Measurements from ENCODE around the gene BMP6. TPM values are rescaled to one million over a fixed set of nuclear protein-coding genes. Genes with fewer than 3 reads are reported as not detected.
"Not testable (repeated sequence)": the region's sequence is repeated elsewhere in the genome, so short reads cannot be mapped to it uniquely, and the experiment has no call there.

The BMP6 gene
- polyA plus RNA-seq, 4 donors = 0.22 to 2.0 (median 0.94) TPM

DNA sequence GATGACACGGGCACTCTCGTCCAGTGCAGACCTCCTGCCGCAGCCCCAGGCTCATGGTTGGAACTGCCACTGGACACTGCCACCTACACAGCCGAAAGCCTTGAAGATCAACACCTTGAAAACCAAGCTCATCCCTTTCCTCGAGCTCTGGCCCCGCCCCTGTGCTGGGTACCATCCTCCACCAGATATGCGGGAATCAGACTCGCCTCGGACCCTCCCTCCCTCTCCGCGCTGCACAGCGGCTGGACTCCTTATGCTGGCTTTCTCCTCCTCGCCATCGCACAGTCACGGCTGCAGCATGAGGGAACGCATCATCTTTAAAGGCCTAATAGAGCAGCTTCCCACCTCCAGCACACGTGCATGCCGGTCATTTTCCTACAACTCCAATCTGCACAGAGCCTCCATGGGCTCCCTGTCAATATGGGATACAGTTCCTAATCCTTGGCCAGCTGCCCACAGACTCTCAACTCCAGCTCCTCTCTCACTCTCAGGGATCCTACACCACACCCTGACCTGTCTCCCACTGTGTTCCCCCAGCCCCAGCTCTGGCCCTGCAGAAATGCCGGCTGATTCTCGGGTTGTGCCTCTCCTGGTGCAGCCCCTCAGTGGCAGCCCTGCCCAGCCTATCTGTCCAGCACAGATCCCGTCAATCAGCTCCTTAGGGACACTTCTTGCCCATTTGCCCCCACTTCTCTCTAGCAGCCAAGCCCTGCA is 161.5 kb downstream of the BMP6 start:
- no peak overlapping the region for H3K27ac ChIP-seq (ENCODE audit: low read depth in 1 of 3, low read length in 2 of 3)
- H3K36me3 ChIP-seq (ENCODE audit: control insufficient read depth in 3 of 3, insufficient read depth in 2 of 3, low read depth in 1 of 3, low read length in 3 of 3) = peaks cover 14 to 70% (median 44%) of the 10 kb centered on the region in 3 donors
- DNase-seq (no peak), FAIRE-seq (no peak)
- WGBS, 3 donors = 94 to 97% (median 95%) methylated on average over 21 of the region's 21 CpGs
- no peaks in the 10 kb centered on the region for H3K4me1 ChIP-seq (ENCODE audit: control insufficient read depth in 3 of 3, insufficient read depth in 2 of 3, low read depth in 1 of 3, low read length in 2 of 3)
- no peak overlapping the region for H3K4me3 ChIP-seq (ENCODE audit: low read depth in 1 of 3, low read length in 3 of 3)
- no peaks in the 10 kb centered on the region for H3K9me3 ChIP-seq (ENCODE audit: control insufficient read depth in 2 of 2, insufficient read depth in 1 of 2, low read depth in 1 of 2, low read length in 1 of 2)
- no peaks in the 10 kb centered on the region for H3K27me3 ChIP-seq (ENCODE audit: control insufficient read depth in 3 of 3, insufficient read depth in 3 of 3, low read length in 3 of 3)

GRCh38 chr6:7888587-7889357 is 162.9 kb downstream of the BMP6 start:
- Histone ChIP-seq H3K27me3 (ENCODE audit: control insufficient read depth in 3 of 3, insufficient read depth in 3 of 3, low read length in 3 of 3) (no peaks in the 10 kb centered on the region), H3K36me3 (ENCODE audit: control insufficient read depth in 3 of 3, insufficient read depth in 2 of 3, low read depth in 1 of 3, low read length in 3 of 3) (peaks cover 18 to 73% (median 41%) of the 10 kb centered on the region in 3 donors), H3K4me3 (ENCODE audit: low read depth in 1 of 3, low read length in 3 of 3) (no peak overlapping the region), H3K4me1 (ENCODE audit: control insufficient read depth in 3 of 3, insufficient read depth in 2 of 3, low read depth in 1 of 3, low read length in 2 of 3) (no peaks in the 10 kb centered on the region), H3K9me3 (ENCODE audit: control insufficient read depth in 2 of 2, insufficient read depth in 1 of 2, low read depth in 1 of 2, low read length in 1 of 2) (no peaks in the 10 kb centered on the region), H3K27ac (ENCODE audit: low read depth in 1 of 3, low read length in 2 of 3) (no peak overlapping the region)
- WGBS, 3 donors = 93 to 95% (median 94%) methylated on average over 25 of the region's 25 CpGs
- FAIRE-seq (no peak), DNase-seq (no peak)

- H3K9me3 ChIP-seq (ENCODE audit: control insufficient read depth in 2 of 2, insufficient read depth in 1 of 2, low read depth in 1 of 2, low read length in 1 of 2) = no peaks in the 10 kb centered on the region
- DNase-seq (no peak), FAIRE-seq (no peak)
- H3K4me3 ChIP-seq (ENCODE audit: low read depth in 1 of 3, low read length in 3 of 3) = no peak overlapping the region
- no peaks in the 10 kb centered on the region for H3K27me3 ChIP-seq (ENCODE audit: control insufficient read depth in 3 of 3, insufficient read depth in 3 of 3, low read length in 3 of 3)
- no peaks in the 10 kb centered on the region for H3K4me1 ChIP-seq (ENCODE audit: control insufficient read depth in 3 of 3, insufficient read depth in 2 of 3, low read depth in 1 of 3, low read length in 2 of 3)
- WGBS, 3 donors = 85 to 92% (median 91%) methylated on average over 15 of the region's 15 CpGs
- H3K27ac ChIP-seq (ENCODE audit: low read depth in 1 of 3, low read length in 2 of 3) = no peak overlapping the region
- peaks cover 22 to 77% (median 34%) of the 10 kb centered on the region in 3 donors for H3K36me3 ChIP-seq (ENCODE audit: control insufficient read depth in 3 of 3, insufficient read depth in 2 of 3, low read depth in 1 of 3, low read length in 3 of 3)
Measured at GRCh38 chr6:7891078-7891872, 165.4 kb downstream of the BMP6 start.

DNA sequence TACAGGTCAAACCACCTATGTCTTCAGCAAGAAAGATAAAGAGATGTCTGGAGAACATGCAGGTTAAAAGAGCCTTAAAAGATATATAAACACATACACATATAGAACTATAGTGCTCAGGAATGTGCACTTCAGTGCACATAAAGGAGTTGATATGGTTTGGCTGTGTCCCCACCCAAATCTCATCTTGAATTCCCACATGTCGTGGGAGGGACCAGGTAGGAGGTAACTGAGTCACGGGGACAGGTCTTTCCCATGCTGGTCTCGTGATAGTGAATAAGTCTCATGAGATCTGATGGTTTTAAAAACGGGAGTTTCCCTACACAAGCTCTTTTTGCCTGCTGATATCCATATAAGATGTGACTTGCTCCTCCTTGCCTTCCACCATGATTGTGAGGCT is 166.5 kb downstream of the BMP6 start:
- H3K27ac ChIP-seq (ENCODE audit: low read depth in 1 of 3, low read length in 2 of 3); H3K9me3 ChIP-seq (ENCODE audit: control insufficient read depth in 2 of 2, insufficient read depth in 1 of 2, low read depth in 1 of 2, low read length in 1 of 2); DNase-seq; FAIRE-seq; H3K27me3 ChIP-seq (ENCODE audit: control insufficient read depth in 3 of 3, insufficient read depth in 3 of 3, low read length in 3 of 3); H3K4me1 ChIP-seq (ENCODE audit: control insufficient read depth in 3 of 3, insufficient read depth in 2 of 3, low read depth in 1 of 3, low read length in 2 of 3); H3K4me3 ChIP-seq (ENCODE audit: low read depth in 1 of 3, low read length in 3 of 3): not testable (repeated sequence)
- peaks cover 19 to 73% (median 29%) of the 10 kb centered on the region in 3 donors for H3K36me3 ChIP-seq (ENCODE audit: control insufficient read depth in 3 of 3, insufficient read depth in 2 of 3, low read depth in 1 of 3, low read length in 3 of 3)
- WGBS, 3 donors = 94 to 97% (median 96%) methylated on average over 4 of the region's 4 CpGs

DNA sequence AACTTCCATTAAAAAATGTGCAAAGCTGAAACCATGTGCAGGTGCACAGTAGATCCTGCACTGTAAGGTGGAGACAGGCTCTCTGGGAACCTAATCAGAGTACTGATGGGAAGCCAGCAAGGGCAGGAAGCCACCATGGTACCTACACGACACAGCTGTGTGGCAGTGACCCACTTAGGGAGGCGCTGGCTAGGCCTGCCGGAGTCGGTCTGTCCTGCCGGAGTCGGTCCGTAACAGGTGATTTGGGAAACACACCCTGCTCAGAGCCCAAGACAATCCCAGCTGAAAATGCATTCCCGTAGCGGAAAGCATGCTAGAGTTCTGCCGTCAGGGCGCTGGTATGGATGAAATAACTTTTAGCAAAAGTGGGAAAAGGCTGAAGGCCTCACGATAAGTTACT is 167.4 kb downstream of the BMP6 start:
- WGBS, 3 donors = 96 to 97% (median 96%) methylated on average over 12 of the region's 12 CpGs
- Histone ChIP-seq H3K4me1 (ENCODE audit: control insufficient read depth in 3 of 3, insufficient read depth in 2 of 3, low read depth in 1 of 3, low read length in 2 of 3) (no peaks in the 10 kb centered on the region), H3K27ac (ENCODE audit: low read depth in 1 of 3, low read length in 2 of 3) (no peak overlapping the region), H3K9me3 (ENCODE audit: control insufficient read depth in 2 of 2, insufficient read depth in 1 of 2, low read depth in 1 of 2, low read length in 1 of 2) (no peaks in the 10 kb centered on the region), H3K36me3 (ENCODE audit: control insufficient read depth in 3 of 3, insufficient read depth in 2 of 3, low read depth in 1 of 3, low read length in 3 of 3) (peaks cover 20 to 72% (median 29%) of the 10 kb centered on the region in 3 donors), H3K27me3 (ENCODE audit: control insufficient read depth in 3 of 3, insufficient read depth in 3 of 3, low read length in 3 of 3) (no peaks in the 10 kb centered on the region), H3K4me3 (ENCODE audit: low read depth in 1 of 3, low read length in 3 of 3) (no peak overlapping the region)
- no peak for FAIRE-seq
- no peak for DNase-seq

DNA sequence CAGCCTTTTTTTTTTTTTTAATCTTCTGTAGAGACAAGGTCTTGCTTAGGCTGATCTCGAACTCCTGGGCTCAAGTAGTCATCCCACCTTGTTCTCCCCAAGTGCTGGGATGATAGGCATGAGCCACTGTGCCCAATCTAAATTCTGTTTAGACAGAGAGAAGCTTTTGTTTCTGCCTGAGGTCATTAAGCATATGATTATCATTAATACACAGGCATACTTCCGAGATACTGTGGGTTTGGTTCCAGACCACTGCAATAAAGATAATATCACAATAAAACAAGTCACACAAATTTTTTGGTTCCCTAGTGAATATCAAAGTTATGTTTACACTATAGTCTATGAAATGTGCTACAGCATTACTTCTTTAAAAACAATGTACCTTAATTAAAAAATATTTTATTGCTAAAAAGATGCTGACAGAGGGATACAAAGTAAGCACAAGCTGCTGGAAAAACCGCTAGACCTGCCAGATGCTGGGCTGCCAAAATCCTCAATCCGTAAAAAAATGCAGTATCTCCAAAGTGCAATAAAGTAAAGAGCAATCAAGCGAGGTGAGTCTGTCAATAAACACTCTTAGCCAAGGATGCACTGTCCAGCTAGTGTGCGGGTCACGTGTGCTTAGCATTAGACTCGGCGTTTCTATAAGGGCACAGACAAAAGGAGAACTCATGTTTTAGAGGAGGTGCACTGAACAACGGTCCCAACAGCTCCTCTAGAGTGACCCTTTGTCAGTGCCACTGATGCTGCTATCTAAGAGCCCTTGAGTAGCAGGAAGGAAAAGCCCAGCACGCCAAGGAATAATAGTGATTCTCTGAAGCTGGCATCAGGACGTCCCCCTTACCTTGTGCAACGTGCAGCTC is 168.6 kb downstream of the BMP6 start:
- FAIRE-seq (no peak), DNase-seq (no peak)
- Histone ChIP-seq H3K4me3 (ENCODE audit: low read depth in 1 of 3, low read length in 3 of 3) (no peak overlapping the region), H3K9me3 (ENCODE audit: control insufficient read depth in 2 of 2, insufficient read depth in 1 of 2, low read depth in 1 of 2, low read length in 1 of 2) (no peaks in the 10 kb centered on the region), H3K36me3 (ENCODE audit: control insufficient read depth in 3 of 3, insufficient read depth in 2 of 3, low read depth in 1 of 3, low read length in 3 of 3) (peaks cover 20 to 74% (median 20%) of the 10 kb centered on the region in 3 donors), H3K27me3 (ENCODE audit: control insufficient read depth in 3 of 3, insufficient read depth in 3 of 3, low read length in 3 of 3) (no peaks in the 10 kb centered on the region), H3K27ac (ENCODE audit: low read depth in 1 of 3, low read length in 2 of 3) (no peak overlapping the region), H3K4me1 (ENCODE audit: control insufficient read depth in 3 of 3, insufficient read depth in 2 of 3, low read depth in 1 of 3, low read length in 2 of 3) (peaks cover 0 to 3% (median 0%) of the 10 kb centered on the region in 3 donors)
- 63 to 81% (median 70%) methylated on average over 13 of the region's 13 CpGs for WGBS, 3 donors

- no peak overlapping the region for H3K27ac ChIP-seq (ENCODE audit: low read depth in 1 of 3, low read length in 2 of 3)
- H3K4me1 ChIP-seq (ENCODE audit: control insufficient read depth in 3 of 3, insufficient read depth in 2 of 3, low read depth in 1 of 3, low read length in 2 of 3) = peaks cover 0 to 8% (median 0%) of the 10 kb centered on the region in 3 donors
- no peaks in the 10 kb centered on the region for H3K9me3 ChIP-seq (ENCODE audit: control insufficient read depth in 2 of 2, insufficient read depth in 1 of 2, low read depth in 1 of 2, low read length in 1 of 2)
- H3K36me3 ChIP-seq (ENCODE audit: control insufficient read depth in 3 of 3, insufficient read depth in 2 of 3, low read depth in 1 of 3, low read length in 3 of 3) = peaks cover 20 to 74% (median 20%) of the 10 kb centered on the region in 3 donors
- no peak overlapping the region for H3K4me3 ChIP-seq (ENCODE audit: low read depth in 1 of 3, low read length in 3 of 3)
- whole genome bisulfite sequencing, 3 donors = 71 to 79% (median 77%) methylated on average over 7 of the region's 7 CpGs
- FAIRE-seq (no peak), DNase-seq (no peak)
- no peaks in the 10 kb centered on the region for H3K27me3 ChIP-seq (ENCODE audit: control insufficient read depth in 3 of 3, insufficient read depth in 3 of 3, low read length in 3 of 3)
Measured at GRCh38 chr6:7895125-7895423, 169.2 kb downstream of the BMP6 start.

Measured in small intestine (tissue), 7 donors.